ENCODE results near the gene NR3C2.

DNA sequence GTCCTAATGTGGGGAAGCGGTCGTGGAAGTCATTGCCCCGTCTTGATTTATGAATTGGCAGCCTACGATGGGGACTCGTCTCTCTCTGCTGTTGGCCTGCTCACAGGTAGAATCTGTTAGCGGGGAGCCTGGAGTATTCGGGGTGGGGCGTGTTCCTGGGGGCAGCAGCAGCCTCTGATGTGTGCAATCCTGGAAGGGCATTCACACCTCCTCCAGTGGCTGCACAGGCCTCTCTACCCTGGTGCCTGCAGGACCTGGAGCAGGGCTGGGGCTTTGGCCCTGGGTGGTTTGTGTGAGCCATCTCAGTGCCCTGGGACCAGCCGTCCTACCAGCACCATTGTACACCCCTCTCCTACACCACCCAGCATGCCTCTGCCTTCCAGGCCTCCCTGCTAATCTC lies 369.4 kb downstream of the NR3C2 start:
- no peak for TF ChIP-seq CTCF (IDR thresholded peaks at IDR 0.05; ENCODE audit: borderline replicate concordance, extremely low read depth, low read length, poor library complexity, severe bottlenecking)
- no peak for TF ChIP-seq EZH2 (IDR thresholded peaks at IDR 0.05; ENCODE audit: borderline replicate concordance, low read depth, low read length, severe bottlenecking)
